Nephron (organoid): ENCODE measurements around the gene SOWAHA.
"Not testable (repeated sequence)": the region's sequence is repeated elsewhere in the genome, so short reads cannot be mapped to it uniquely, and the experiment has no call there.

Experiments used
- H3K27ac Mint-ChIP-seq, 3 experiments: 2 replicates each; pipeline ENCODE4 v1.8.0; 2020; ENCODE audit warnings: mixed read lengths in 3 of 3, mild to moderate bottlenecking in 2 of 3, moderate library complexity in 1 of 3
- H3K27me3 Mint-ChIP-seq: 2 replicates; pipeline ENCODE4 v1.8.0; 2021; ENCODE audit warnings: low read depth, mild to moderate bottlenecking, moderate library complexity, mixed read lengths
- H3K36me3 Mint-ChIP-seq: 2 replicates; pipeline ENCODE4 v1.8.0; 2020; ENCODE audit warnings: low read depth, mixed read lengths
- H3K4me1 Mint-ChIP-seq: 2 replicates; pipeline ENCODE4 v1.8.0; 2020; ENCODE audit warnings: mixed read lengths
- H3K4me3 Mint-ChIP-seq, 3 experiments: 2 replicates each; pipeline ENCODE4 v1.8.0; 2020; ENCODE audit warnings: mild to moderate bottlenecking in 3 of 3, mixed read lengths in 3 of 3, moderate library complexity in 2 of 3
- H3K9me3 Mint-ChIP-seq: 2 replicates; pipeline ENCODE4 v1.8.0; 2020; ENCODE audit warnings: mixed read lengths
- CTCF ChIP-seq, 3 experiments: fragments of 200-600 bp; sonication (generic); IDR thresholded peaks; one replicate each; pipeline ENCODE4 v1.5.0; 2021; ENCODE audit warnings: antibody characterized with exemption in 3 of 3; ENCODE audit not compliant: unreplicated experiment in 3 of 3

The SOWAHA gene

GRCh38 chr5:132848270-132848669, 35.2 kb downstream of the SOWAHA start:
- H3K4me3 Mint-ChIP-seq: no peak overlapping the region
- no peaks in the 10 kb centered on the region for H3K27me3 Mint-ChIP-seq
- H3K4me1 Mint-ChIP-seq: no peaks in the 10 kb centered on the region
- H3K27ac Mint-ChIP-seq: no peak overlapping the region
- TF ChIP-seq CTCF (IDR thresholded peaks at IDR 0.05; ENCODE audit: unreplicated experiment in 3 of 3): no peak
- no peaks in the 10 kb centered on the region for H3K9me3 Mint-ChIP-seq
- H3K36me3 Mint-ChIP-seq: no peaks in the 10 kb centered on the region

GRCh38 chr5:132849347-132849746, 36.2 kb downstream of the SOWAHA start:
- Mint-ChIP-seq H3K9me3 (no peaks in the 10 kb centered on the region), H3K4me3 (no peak overlapping the region), H3K27me3 (no peaks in the 10 kb centered on the region), H3K4me1 (no peaks in the 10 kb centered on the region), H3K27ac (peak overlapping the region in 1 of 3 experiments; percentile 42), H3K36me3 (no peaks in the 10 kb centered on the region)
- no peak for TF ChIP-seq CTCF (IDR thresholded peaks at IDR 0.05; ENCODE audit: unreplicated experiment in 3 of 3)

GRCh38 chr5:132850066-132850465, 37.0 kb downstream of the SOWAHA start:
- no peak overlapping the region for H3K27ac Mint-ChIP-seq
- peaks cover under 1% of the 10 kb centered on the region for H3K27me3 Mint-ChIP-seq
- H3K4me1 Mint-ChIP-seq: no peaks in the 10 kb centered on the region
- no peaks in the 10 kb centered on the region for H3K9me3 Mint-ChIP-seq
- H3K36me3 Mint-ChIP-seq: no peaks in the 10 kb centered on the region
- no peak for TF ChIP-seq CTCF (IDR thresholded peaks at IDR 0.05; ENCODE audit: unreplicated experiment in 3 of 3)
- no peak overlapping the region for H3K4me3 Mint-ChIP-seq

GRCh38 chr5:132853323-132853722, 40.2 kb downstream of the SOWAHA start:
- no peak overlapping the region for H3K27ac Mint-ChIP-seq
- no peaks in the 10 kb centered on the region for H3K4me1 Mint-ChIP-seq
- no peaks in the 10 kb centered on the region for H3K36me3 Mint-ChIP-seq
- H3K9me3 Mint-ChIP-seq: no peaks in the 10 kb centered on the region
- TF ChIP-seq CTCF (IDR thresholded peaks at IDR 0.05; ENCODE audit: unreplicated experiment in 3 of 3): no peak
- H3K27me3 Mint-ChIP-seq: peaks cover 12% of the 10 kb centered on the region
- H3K4me3 Mint-ChIP-seq: no peak overlapping the region

GRCh38 chr5:132853790-132854189, 40.7 kb downstream of the SOWAHA start:
- no peaks in the 10 kb centered on the region for H3K4me1 Mint-ChIP-seq
- no peak for TF ChIP-seq CTCF (IDR thresholded peaks at IDR 0.05; ENCODE audit: unreplicated experiment in 3 of 3)
- no peaks in the 10 kb centered on the region for H3K9me3 Mint-ChIP-seq
- H3K36me3 Mint-ChIP-seq: no peaks in the 10 kb centered on the region
- H3K27me3 Mint-ChIP-seq: peaks cover 12% of the 10 kb centered on the region
- no peak overlapping the region for H3K27ac Mint-ChIP-seq
- no peak overlapping the region for H3K4me3 Mint-ChIP-seq

GRCh38 chr5:132854301-132854700, 41.2 kb downstream of the SOWAHA start:
- H3K4me3 Mint-ChIP-seq: no peak overlapping the region
- peaks cover 12% of the 10 kb centered on the region for H3K27me3 Mint-ChIP-seq
- H3K36me3 Mint-ChIP-seq: no peaks in the 10 kb centered on the region
- H3K27ac Mint-ChIP-seq: no peak overlapping the region
- TF ChIP-seq CTCF (IDR thresholded peaks at IDR 0.05; ENCODE audit: unreplicated experiment in 3 of 3): no peak
- no peaks in the 10 kb centered on the region for H3K4me1 Mint-ChIP-seq
- no peaks in the 10 kb centered on the region for H3K9me3 Mint-ChIP-seq

GRCh38 chr5:132854992-132855391, 41.9 kb downstream of the SOWAHA start:
- H3K9me3 Mint-ChIP-seq, H3K36me3 Mint-ChIP-seq, H3K4me3 Mint-ChIP-seq, H3K4me1 Mint-ChIP-seq, H3K27ac Mint-ChIP-seq: not testable (repeated sequence)
- H3K27me3 Mint-ChIP-seq: peaks cover 12% of the 10 kb centered on the region
